ENCODE results near the gene CDHR1.

- TF ChIP-seq CTCF (IDR thresholded peaks at IDR 0.05; ENCODE audit: insufficient read depth, low read length, poor library complexity, severe bottlenecking) (no peak), EZH2phosphoT487 (conservative IDR thresholded peaks at IDR 0.05; ENCODE audit: low read length) (no peak)
Measured at GRCh38 chr10:84159076-84159685, 35.2 kb upstream of the CDHR1 start.

All from SU-DHL-6 (cell line).